ENCODE data around the gene MYOM3. TPM values are rescaled to one million over a fixed set of nuclear protein-coding genes. Genes with fewer than 3 reads are reported as not detected.

Gene MYOM3
- total and polyA plus RNA-seq, 5 donors from 2014 or later: not detected

Other genes with a start within 250 kb of the MYOM3 start
- 5.3 TPM for gene FUCA1, start 243.8 kb downstream of the MYOM3 start, total RNA-seq
- 10 to 100 TPM; 10.3 to 22.6 (median 17.0) TPM for gene FUCA1, start 243.8 kb downstream of the MYOM3 start, polyA plus RNA-seq
- gene CNR2, start 198.8 kb downstream of the MYOM3 start, total RNA-seq: 0.15 TPM
- gene CNR2, start 198.8 kb downstream of the MYOM3 start, polyA plus RNA-seq: under 1 TPM in 2 of 4 donors, not detected in 2; 0.03 to 0.05 TPM
- 126 TPM for gene PNRC2, start 152.3 kb downstream of the MYOM3 start, total RNA-seq
- 100 to 1,000 TPM; 123 to 149 (median 141) TPM for gene PNRC2, start 152.3 kb downstream of the MYOM3 start, polyA plus RNA-seq
- gene SRSF10, start 131.8 kb downstream of the MYOM3 start, total RNA-seq: 220 TPM
- 100 to 1,000 TPM; 127 to 151 (median 144) TPM for gene SRSF10, start 131.8 kb downstream of the MYOM3 start, polyA plus RNA-seq
- gene IL22RA1, start 31.0 kb upstream of the MYOM3 start, total RNA-seq: not detected
- not detected for gene IL22RA1, start 31.0 kb upstream of the MYOM3 start, polyA plus RNA-seq
- gene IFNLR1, start 75.2 kb upstream of the MYOM3 start, total RNA-seq: 2.8 TPM
- 1 to 10 TPM in 1 of 4 donors, under 1 TPM in 3; 0.36 to 1.4 (median 0.59) TPM for gene IFNLR1, start 75.2 kb upstream of the MYOM3 start, polyA plus RNA-seq
- gene GRHL3, start 207.2 kb upstream of the MYOM3 start, total RNA-seq: not detected
- gene GRHL3, start 207.2 kb upstream of the MYOM3 start, polyA plus RNA-seq: not detected

Measured in CD4-positive, CD25-positive, alpha-beta regulatory T cell (primary cell).